K562 (cell line): ENCODE results near the gene SOX15. TPM values are rescaled to one million over a fixed set of nuclear protein-coding genes. Genes with fewer than 3 reads are reported as not detected.

ENCODE experiments used
- CHD2 ChIP-seq: IDR thresholded peaks from 2 replicates; pipeline ENCODE4 v1.6.1; 2011; ENCODE audit warnings: low read depth, low read length
- CHD4 ChIP-seq: fragments of 200-600 bp; sonication (generic); IDR thresholded peaks from 3 replicates; pipeline ENCODE4 v1.6.1; 2012; ENCODE audit warnings: low read depth, mild to moderate bottlenecking, mixed read lengths, low read length, inconsistent platforms; ENCODE audit not compliant: insufficient read depth, insufficient replicate concordance, poor library complexity, severe bottlenecking
- NUFIP1 ChIP-seq: fragments of 450-650 bp; IDR thresholded peaks from 2 replicates; pipeline ENCODE4 v1.6.1; 2018; ENCODE audit not compliant: partially characterized antibody
- ZNF77 ChIP-seq: fragments of 250-450 bp; sonication (Bioruptor Pico); IDR thresholded peaks from 2 replicates; pipeline ENCODE4 v1.5.0; 2020
- polyA plus RNA-seq, 8 experiments: library from polyadenylated mRNA; depleted of rRNA in 4 of 8; stranded (reverse) in 5 of 8; unstranded in 3 of 8; fragments of >200 nt; fragmentation: Nextera tagmentation in 2 of 8; fragmentation: Illumina TruSeq in 1 of 8; extraction: Ambion mirVana in 2 of 8; extraction: Trizol in 1 of 8; gene quantifications; 2 replicates each; pipeline versions ENCODE4 v1.2.1 to v1.2.3, GENCODE V29; 2011 to 2014; ENCODE audit warnings: inconsistent platforms in 1 of 8, missing spikeins in 1 of 8
- total RNA-seq, 7 experiments: library from RNA; depleted of rRNA in 6 of 7; stranded (reverse); fragments of >200 nt in 6 of 7; fragmentation: Illumina TruSeq in 2 of 7; extraction: Trizol in 2 of 7; gene quantifications; 2 replicates each; pipeline versions ENCODE4 v1.2.1 to v1.2.3, GENCODE V29; 2011 to 2021; ENCODE audit warnings: low replicate concordance in 1 of 7
- TF ChIP-seq, protein P1 (sequence below): sonication (generic); formaldehyde crosslinking; IDR thresholded peaks from 2 replicates; pipeline ENCODE4 v1.8.1; 2023; ENCODE audit warnings: missing genetic modification reagents, mild to moderate bottlenecking, borderline replicate concordance
- TF ChIP-seq, protein P2 (sequence below): fragments of 250-450 bp; sonication (Bioruptor Pico); IDR thresholded peaks from 2 replicates; pipeline ENCODE4 v1.8.0; 2021; ENCODE audit warnings: moderate library complexity, mild to moderate bottlenecking, inconsistent platforms
- TF ChIP-seq, protein P3 (sequence below): sonication (generic); formaldehyde crosslinking; IDR thresholded peaks from 2 replicates; pipeline ENCODE4 v1.8.1; 2023; ENCODE audit warnings: mild to moderate bottlenecking, missing genetic modification reagents

SOX15 gene
- total and polyA plus RNA-seq, 9 of the 15 experiments (the other 6 are each of a cell fraction or from before 2014, with no cell fraction given), result 0.07 to 0.33 (median 0.19) TPM; not detected in 5

- TF ChIP-seq, protein P1, sequence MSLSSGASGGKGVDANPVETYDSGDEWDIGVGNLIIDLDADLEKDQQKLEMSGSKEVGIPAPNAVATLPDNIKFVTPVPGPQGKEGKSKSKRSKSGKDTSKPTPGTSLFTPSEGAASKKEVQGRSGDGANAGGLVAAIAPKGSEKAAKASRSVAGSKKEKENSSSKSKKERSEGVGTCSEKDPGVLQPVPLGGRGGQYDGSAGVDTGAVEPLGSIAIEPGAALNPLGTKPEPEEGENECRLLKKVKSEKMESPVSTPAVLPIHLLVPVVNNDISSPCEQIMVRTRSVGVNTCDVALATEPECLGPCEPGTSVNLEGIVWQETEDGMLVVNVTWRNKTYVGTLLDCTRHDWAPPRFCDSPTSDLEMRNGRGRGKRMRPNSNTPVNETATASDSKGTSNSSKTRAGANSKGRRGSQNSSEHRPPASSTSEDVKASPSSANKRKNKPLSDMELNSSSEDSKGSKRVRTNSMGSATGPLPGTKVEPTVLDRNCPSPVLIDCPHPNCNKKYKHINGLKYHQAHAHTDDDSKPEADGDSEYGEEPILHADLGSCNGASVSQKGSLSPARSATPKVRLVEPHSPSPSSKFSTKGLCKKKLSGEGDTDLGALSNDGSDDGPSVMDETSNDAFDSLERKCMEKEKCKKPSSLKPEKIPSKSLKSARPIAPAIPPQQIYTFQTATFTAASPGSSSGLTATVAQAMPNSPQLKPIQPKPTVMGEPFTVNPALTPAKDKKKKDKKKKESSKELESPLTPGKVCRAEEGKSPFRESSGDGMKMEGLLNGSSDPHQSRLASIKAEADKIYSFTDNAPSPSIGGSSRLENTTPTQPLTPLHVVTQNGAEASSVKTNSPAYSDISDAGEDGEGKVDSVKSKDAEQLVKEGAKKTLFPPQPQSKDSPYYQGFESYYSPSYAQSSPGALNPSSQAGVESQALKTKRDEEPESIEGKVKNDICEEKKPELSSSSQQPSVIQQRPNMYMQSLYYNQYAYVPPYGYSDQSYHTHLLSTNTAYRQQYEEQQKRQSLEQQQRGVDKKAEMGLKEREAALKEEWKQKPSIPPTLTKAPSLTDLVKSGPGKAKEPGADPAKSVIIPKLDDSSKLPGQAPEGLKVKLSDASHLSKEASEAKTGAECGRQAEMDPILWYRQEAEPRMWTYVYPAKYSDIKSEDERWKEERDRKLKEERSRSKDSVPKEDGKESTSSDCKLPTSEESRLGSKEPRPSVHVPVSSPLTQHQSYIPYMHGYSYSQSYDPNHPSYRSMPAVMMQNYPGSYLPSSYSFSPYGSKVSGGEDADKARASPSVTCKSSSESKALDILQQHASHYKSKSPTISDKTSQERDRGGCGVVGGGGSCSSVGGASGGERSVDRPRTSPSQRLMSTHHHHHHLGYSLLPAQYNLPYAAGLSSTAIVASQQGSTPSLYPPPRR (CRISPR knock-in tag), result no peak
- TF ChIP-seq ZNF77 (CRISPR knock-in tag) (no peak), CHD2 (no peak), NUFIP1 (no peak), CHD4 (no peak)
- TF ChIP-seq, protein P2, sequence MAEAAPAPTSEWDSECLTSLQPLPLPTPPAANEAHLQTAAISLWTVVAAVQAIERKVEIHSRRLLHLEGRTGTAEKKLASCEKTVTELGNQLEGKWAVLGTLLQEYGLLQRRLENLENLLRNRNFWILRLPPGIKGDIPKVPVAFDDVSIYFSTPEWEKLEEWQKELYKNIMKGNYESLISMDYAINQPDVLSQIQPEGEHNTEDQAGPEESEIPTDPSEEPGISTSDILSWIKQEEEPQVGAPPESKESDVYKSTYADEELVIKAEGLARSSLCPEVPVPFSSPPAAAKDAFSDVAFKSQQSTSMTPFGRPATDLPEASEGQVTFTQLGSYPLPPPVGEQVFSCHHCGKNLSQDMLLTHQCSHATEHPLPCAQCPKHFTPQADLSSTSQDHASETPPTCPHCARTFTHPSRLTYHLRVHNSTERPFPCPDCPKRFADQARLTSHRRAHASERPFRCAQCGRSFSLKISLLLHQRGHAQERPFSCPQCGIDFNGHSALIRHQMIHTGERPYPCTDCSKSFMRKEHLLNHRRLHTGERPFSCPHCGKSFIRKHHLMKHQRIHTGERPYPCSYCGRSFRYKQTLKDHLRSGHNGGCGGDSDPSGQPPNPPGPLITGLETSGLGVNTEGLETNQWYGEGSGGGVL (CRISPR knock-in tag), result no peak
- TF ChIP-seq, protein P3, sequence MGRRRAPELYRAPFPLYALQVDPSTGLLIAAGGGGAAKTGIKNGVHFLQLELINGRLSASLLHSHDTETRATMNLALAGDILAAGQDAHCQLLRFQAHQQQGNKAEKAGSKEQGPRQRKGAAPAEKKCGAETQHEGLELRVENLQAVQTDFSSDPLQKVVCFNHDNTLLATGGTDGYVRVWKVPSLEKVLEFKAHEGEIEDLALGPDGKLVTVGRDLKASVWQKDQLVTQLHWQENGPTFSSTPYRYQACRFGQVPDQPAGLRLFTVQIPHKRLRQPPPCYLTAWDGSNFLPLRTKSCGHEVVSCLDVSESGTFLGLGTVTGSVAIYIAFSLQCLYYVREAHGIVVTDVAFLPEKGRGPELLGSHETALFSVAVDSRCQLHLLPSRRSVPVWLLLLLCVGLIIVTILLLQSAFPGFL (CRISPR knock-in tag), result no peak
Observed at GRCh38 chr17:7577327-7578199, 12.3 kb downstream of the SOX15 start (continued).
